Progenitor cell of endocrine pancreas (in vitro differentiated cells): ENCODE results near the gene RBMS1. TPM values are rescaled to one million over a fixed set of nuclear protein-coding genes. Genes with fewer than 3 reads are reported as not detected.

Experiments used
- DNase-seq: peaks from one replicate; pipeline ENCODE4 v3.0.0; 2021; ENCODE audit warnings: low spot score; ENCODE audit not compliant: unreplicated experiment
- H3K27ac Mint-ChIP-seq: 2 replicates; pipeline ENCODE4 v1.8.0; 2021; ENCODE audit warnings: mild to moderate bottlenecking, moderate library complexity, mixed read lengths
- H3K27me3 Mint-ChIP-seq: 2 replicates; pipeline ENCODE4 v1.8.0; 2021; ENCODE audit warnings: mixed read lengths
- H3K36me3 Mint-ChIP-seq: 2 replicates; pipeline ENCODE4 v1.8.0; 2022; ENCODE audit warnings: mixed read lengths; ENCODE audit not compliant: insufficient read depth
- H3K4me1 Mint-ChIP-seq: 2 replicates; pipeline ENCODE4 v1.8.0; 2021; ENCODE audit warnings: low read depth, mixed read lengths
- H3K4me3 Mint-ChIP-seq: 2 replicates; pipeline ENCODE4 v1.8.0; 2021; ENCODE audit warnings: low read depth, mild to moderate bottlenecking, moderate library complexity, mixed read lengths
- H3K9me3 Mint-ChIP-seq: 2 replicates; pipeline ENCODE4 v1.8.0; 2021; ENCODE audit warnings: low read depth, mixed read lengths
- total RNA-seq: library from RNA; stranded (reverse); gene quantifications from 2 replicates; pipeline ENCODE4 v1.2.1, GENCODE V29; 2021
- TF ChIP-seq, protein P1 (sequence below): fragments of 200-600 bp; sonication (generic); IDR thresholded peaks from one replicate; pipeline ENCODE4 v1.5.0; 2021; ENCODE audit warnings: antibody characterized with exemption, mild to moderate bottlenecking; ENCODE audit not compliant: unreplicated experiment

The RBMS1 gene
- total RNA-seq, 1 donor from 2014 or later = 59.8 TPM

DNA sequence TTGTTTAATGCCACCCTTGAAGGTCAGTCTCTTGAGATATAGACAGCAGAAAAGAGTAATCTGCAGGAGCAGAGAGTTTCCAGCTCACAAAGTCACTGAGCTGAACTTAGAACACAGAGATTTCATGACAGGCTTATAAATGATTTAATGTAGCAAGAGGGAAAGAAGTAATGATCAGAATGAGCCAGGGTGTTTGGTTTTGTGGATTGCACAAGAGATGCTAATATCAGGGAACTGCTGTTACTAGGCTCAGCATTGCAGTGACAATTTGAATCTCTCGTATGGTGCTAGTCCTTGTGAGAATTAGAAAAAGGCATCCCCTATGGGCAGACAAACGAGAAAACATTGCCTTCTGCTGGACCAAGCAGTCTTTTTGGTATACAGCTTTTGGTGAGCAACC lies 231.9 kb downstream of the RBMS1 start:
- H3K4me1 Mint-ChIP-seq = no peaks in the 10 kb centered on the region
- no peaks in the 10 kb centered on the region for H3K36me3 Mint-ChIP-seq
- H3K27ac Mint-ChIP-seq = no peak overlapping the region
- no peak overlapping the region for H3K4me3 Mint-ChIP-seq
- TF ChIP-seq, protein P1, sequence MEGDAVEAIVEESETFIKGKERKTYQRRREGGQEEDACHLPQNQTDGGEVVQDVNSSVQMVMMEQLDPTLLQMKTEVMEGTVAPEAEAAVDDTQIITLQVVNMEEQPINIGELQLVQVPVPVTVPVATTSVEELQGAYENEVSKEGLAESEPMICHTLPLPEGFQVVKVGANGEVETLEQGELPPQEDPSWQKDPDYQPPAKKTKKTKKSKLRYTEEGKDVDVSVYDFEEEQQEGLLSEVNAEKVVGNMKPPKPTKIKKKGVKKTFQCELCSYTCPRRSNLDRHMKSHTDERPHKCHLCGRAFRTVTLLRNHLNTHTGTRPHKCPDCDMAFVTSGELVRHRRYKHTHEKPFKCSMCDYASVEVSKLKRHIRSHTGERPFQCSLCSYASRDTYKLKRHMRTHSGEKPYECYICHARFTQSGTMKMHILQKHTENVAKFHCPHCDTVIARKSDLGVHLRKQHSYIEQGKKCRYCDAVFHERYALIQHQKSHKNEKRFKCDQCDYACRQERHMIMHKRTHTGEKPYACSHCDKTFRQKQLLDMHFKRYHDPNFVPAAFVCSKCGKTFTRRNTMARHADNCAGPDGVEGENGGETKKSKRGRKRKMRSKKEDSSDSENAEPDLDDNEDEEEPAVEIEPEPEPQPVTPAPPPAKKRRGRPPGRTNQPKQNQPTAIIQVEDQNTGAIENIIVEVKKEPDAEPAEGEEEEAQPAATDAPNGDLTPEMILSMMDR = no peak
- no peak for DNase-seq
- peaks cover 3% of the 10 kb centered on the region for H3K27me3 Mint-ChIP-seq
- no peaks in the 10 kb centered on the region for H3K9me3 Mint-ChIP-seq

DNA sequence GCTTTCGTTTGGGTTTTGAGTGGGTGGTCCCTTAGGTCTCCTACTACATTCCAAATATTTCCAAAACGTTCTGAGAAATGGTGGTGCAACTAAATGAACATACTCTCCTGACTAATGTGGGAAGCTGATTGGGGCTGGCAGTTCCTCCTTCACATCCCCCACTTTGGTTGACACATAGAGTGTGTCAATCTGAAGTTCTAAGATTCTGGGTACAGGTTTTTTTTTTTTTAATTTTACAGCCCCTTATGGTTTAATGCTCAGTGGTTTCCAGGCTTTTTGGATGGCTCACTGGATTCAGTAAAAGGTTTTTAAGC lies 235.2 kb downstream of the RBMS1 start:
- H3K4me3 Mint-ChIP-seq = no peak overlapping the region
- H3K27me3 Mint-ChIP-seq = peaks cover 2% of the 10 kb centered on the region
- no peaks in the 10 kb centered on the region for H3K36me3 Mint-ChIP-seq
- H3K27ac Mint-ChIP-seq = no peak overlapping the region
- no peaks in the 10 kb centered on the region for H3K9me3 Mint-ChIP-seq
- H3K4me1 Mint-ChIP-seq = no peaks in the 10 kb centered on the region
- no peak for DNase-seq
- TF ChIP-seq, protein P1 = no peak

DNA sequence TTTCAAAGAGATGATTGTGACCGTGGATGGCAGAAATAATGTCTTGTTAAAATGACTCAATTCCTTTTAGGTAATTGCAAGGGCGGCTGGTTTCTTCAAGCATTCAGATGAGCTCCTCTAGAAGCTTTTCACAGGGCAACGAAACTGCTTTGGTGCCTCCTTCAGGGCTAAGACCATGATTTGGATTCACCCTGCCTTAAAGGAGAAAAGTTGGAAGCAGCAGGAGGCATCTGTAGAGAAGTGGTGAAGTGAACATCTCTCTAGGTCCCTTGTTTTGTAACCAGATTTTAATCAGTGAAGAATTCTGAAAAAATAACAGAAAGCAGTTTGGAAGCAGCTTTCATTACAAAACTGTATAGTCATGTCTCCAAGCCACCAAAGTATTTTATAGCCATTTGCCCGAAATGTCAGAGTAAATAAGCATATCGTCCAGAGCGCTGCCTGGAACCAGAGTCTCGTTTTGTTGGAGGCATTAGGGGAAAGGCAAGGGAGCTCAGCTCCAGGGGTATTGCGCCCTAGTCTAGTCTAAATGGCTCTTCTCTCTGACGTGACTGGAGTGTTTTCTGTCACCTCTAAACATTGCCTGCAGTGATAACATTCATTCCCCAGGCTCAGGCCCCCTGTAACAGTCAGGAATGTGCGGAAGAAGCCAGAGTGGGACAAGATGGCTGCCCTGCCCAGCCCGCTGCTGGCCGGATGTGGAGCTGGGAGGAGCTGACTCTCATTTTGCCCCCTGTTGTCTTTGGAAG lies 235.7 kb downstream of the RBMS1 start:
- H3K27me3 Mint-ChIP-seq = no peaks in the 10 kb centered on the region
- DNase-seq = no peak
- H3K27ac Mint-ChIP-seq = no peak overlapping the region
- TF ChIP-seq, protein P1 = no peak
- no peaks in the 10 kb centered on the region for H3K36me3 Mint-ChIP-seq
- no peak overlapping the region for H3K4me3 Mint-ChIP-seq
- H3K9me3 Mint-ChIP-seq = no peaks in the 10 kb centered on the region
- no peaks in the 10 kb centered on the region for H3K4me1 Mint-ChIP-seq

DNA sequence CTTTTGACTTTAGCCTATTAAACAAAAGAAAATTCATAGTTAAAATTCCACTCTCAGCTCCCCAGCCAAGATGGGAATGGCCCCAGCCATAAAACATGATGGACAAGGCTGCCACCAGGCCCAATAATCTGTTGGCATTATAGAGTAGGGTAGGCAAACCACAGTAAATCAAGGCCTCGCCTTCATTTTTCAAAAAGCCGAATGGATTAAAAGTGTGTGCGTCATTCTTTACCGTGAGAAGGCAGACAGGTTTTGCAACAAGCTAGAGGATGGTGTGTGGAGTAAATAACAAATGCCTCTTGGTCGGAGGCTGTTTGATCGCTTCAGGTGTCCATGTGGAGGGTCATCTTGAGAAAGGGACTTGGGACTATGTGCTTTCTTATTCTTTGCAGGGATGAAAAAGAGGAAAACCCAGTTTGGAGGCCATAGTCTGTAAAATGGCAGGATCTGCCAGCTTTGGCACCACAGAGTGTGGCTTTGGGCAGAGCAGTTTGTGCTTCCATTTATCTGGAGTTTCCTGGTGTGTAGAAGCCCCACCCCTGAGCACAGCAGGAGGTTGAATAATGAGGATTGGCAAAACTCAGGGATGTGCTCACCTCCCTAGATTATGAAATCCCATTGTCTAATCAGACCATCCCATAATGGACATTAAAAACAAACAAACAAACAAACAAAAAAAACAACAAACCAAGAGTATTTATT lies 236.4 kb downstream of the RBMS1 start:
- H3K4me3 Mint-ChIP-seq = no peak overlapping the region
- H3K27me3 Mint-ChIP-seq = no peaks in the 10 kb centered on the region
- no peak for DNase-seq
- no peaks in the 10 kb centered on the region for H3K4me1 Mint-ChIP-seq
- H3K9me3 Mint-ChIP-seq = no peaks in the 10 kb centered on the region
- no peak overlapping the region for H3K27ac Mint-ChIP-seq
- TF ChIP-seq, protein P1 = no peak
- no peaks in the 10 kb centered on the region for H3K36me3 Mint-ChIP-seq

DNA sequence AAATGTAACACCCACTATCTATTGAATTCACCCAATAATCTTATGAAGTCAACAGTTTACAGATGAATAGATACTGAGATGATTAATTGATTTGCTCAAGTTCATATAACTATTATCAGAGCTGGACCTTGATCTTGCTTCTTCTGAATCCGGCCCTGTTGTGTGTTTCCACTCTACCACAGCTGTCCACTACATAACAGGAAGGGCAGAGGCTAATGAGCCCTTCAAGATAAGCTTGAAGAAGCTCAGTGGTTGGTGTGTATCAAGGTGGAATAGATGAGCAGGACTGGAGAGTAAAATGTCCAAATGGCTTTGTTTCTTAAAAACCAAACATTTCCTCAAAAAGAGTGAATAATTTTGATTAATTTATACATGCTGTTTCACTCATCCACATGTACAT lies 237.1 kb downstream of the RBMS1 start:
- Mint-ChIP-seq H3K27me3 (no peaks in the 10 kb centered on the region), H3K4me1 (no peaks in the 10 kb centered on the region), H3K4me3 (no peak overlapping the region), H3K9me3 (no peaks in the 10 kb centered on the region), H3K36me3 (no peaks in the 10 kb centered on the region), H3K27ac (no peak overlapping the region)
- no peak for DNase-seq
- TF ChIP-seq, protein P1 = no peak
